SH-SY5Y (cell line): ENCODE results near the gene AR.

Source experiments
- GATA2 ChIP-seq: IDR thresholded peaks from 2 replicates; pipeline ENCODE4 v1.6.1; 2011; ENCODE audit warnings: mild to moderate bottlenecking, low read depth, low read length
- GATA3 ChIP-seq: IDR thresholded peaks from 2 replicates; pipeline ENCODE4 v1.6.1; 2011; ENCODE audit warnings: low read depth, mild to moderate bottlenecking, low read length, moderate library complexity

DNA sequence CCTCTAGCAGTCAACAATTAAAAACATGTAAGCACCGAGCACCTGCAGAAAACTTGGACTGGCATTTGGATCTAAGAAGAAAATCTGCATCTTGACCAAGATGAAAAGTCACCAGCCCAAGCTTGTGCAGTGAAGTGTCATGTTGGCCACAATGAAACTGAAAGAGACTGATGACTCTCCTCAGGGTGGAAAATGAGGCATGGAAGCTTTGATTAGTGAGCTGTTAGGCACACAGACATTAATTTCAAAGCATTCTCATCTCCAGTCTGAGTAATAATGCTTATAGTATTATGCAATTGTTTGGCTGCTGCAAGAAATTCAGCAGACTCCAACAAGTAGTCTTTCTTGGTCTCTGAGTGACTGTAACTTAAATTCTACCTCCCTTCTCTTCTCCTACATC, 150.1 kb downstream of the AR start:
- no peak for TF ChIP-seq GATA3
- TF ChIP-seq GATA2 = no peak
